ENCODE data around the gene MCU. TPM values are rescaled to one million over a fixed set of nuclear protein-coding genes. Genes with fewer than 3 reads are reported as not detected.

The MCU gene
- total RNA-seq, 1 donor from 2014 or later, result 95.0 TPM

DNA sequence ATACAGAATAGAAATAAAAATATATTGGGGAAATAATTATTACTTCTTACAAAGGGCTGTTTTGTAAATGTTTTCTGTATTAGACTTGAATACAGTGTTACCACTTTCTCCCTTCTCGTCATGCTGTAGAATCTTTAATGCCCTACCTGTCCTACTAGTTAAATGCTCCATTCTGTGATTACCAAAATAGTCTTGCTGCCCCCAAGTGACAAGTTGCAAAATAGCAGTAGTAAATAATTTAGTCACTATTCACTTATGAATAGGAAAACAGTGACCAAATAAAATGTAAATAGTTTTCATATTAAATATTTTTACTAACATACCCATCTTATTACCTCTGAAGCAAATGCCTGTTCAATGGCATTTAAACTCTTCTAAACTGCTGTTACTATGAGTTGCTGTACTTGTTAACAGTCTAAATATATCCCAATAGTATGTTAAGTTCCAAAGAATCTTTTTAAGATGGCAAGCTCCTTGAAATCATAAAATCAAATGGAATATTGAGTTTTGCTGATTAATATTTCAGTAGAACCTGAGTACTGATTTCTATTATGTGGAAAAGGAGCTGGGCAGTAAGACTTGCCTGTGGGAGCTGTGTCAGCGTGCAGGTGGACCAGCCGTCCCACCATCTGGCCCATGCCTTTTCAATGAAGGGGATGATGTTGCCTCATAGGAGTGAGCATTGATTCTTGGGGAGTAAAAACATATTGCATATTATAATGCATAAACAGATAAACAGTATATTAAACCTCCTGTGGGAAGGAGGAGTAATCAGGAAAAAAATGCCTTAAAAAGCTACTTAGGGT is 183.5 kb downstream of the MCU start:
- H3K4me1 ChIP-seq (ENCODE audit: control insufficient read depth in 3 of 3, insufficient read depth in 3 of 3, low read length in 3 of 3), result no peaks in the 10 kb centered on the region
- peaks cover 0 to 17% (median 14%) of the 10 kb centered on the region in 3 donors for H3K36me3 ChIP-seq (ENCODE audit: control insufficient read depth in 3 of 3, insufficient read depth in 3 of 3, low read length in 3 of 3)
- H3K27ac ChIP-seq (ENCODE audit: low read depth, low read length), result no peak overlapping the region
- H3K9ac ChIP-seq (ENCODE audit: low read depth in 1 of 3, low read length in 3 of 3), result no peak overlapping the region
- H3K27me3 ChIP-seq (ENCODE audit: control insufficient read depth in 3 of 3, insufficient read depth in 3 of 3, low read length in 3 of 3), result no peaks in the 10 kb centered on the region
- H3K9me3 ChIP-seq (ENCODE audit: control insufficient read depth in 3 of 3, low read length in 3 of 3), result no peaks in the 10 kb centered on the region
- no peak overlapping the region for H3K4me3 ChIP-seq (ENCODE audit: low read length in 3 of 3)

DNA sequence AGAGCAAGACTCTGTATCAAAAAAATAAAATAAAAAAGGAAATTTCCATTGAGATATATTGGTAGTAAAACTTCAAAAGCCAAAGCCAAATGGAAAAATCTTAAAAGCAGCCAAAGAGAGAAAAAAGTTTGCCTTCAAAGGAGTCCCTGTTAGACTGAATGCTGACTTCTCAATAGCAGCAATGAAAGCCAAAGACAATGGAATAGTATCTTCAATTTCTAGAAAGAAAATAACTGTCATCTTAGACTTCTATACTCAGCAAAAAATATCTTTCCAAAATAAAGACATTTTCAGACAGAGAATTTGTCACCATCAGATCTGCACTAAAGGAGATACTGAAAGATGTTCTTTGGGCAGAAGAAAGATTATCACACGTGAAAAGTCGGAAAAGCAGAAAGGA is 187.3 kb downstream of the MCU start:
- no peaks in the 10 kb centered on the region for H3K27me3 ChIP-seq (ENCODE audit: control insufficient read depth in 3 of 3, insufficient read depth in 3 of 3, low read length in 3 of 3)
- no peak overlapping the region for H3K27ac ChIP-seq (ENCODE audit: low read depth, low read length)

GRCh38 chr10:72881291-72881690 is 189.3 kb downstream of the MCU start:
- no peak overlapping the region for H3K9ac ChIP-seq (ENCODE audit: low read depth in 1 of 3, low read length in 3 of 3)
- H3K27ac ChIP-seq (ENCODE audit: low read depth, low read length), result no peak overlapping the region
- H3K9me3 ChIP-seq (ENCODE audit: control insufficient read depth in 3 of 3, low read length in 3 of 3), result no peaks in the 10 kb centered on the region
- no peaks in the 10 kb centered on the region for H3K4me1 ChIP-seq (ENCODE audit: control insufficient read depth in 3 of 3, insufficient read depth in 3 of 3, low read length in 3 of 3)
- H3K27me3 ChIP-seq (ENCODE audit: control insufficient read depth in 3 of 3, insufficient read depth in 3 of 3, low read length in 3 of 3), result no peaks in the 10 kb centered on the region
- no peak overlapping the region for H3K4me3 ChIP-seq (ENCODE audit: low read length in 3 of 3)
- peaks cover 11 to 26% (median 21%) of the 10 kb centered on the region in 3 donors for H3K36me3 ChIP-seq (ENCODE audit: control insufficient read depth in 3 of 3, insufficient read depth in 3 of 3, low read length in 3 of 3)

More for the DNA sequence above, 187.3 kb downstream of the MCU start:
- Histone ChIP-seq H3K4me1 (ENCODE audit: control insufficient read depth in 3 of 3, insufficient read depth in 3 of 3, low read length in 3 of 3) (no peaks in the 10 kb centered on the region), H3K4me3 (ENCODE audit: low read length in 3 of 3) (no peak overlapping the region), H3K9ac (ENCODE audit: low read depth in 1 of 3, low read length in 3 of 3) (no peak overlapping the region), H3K36me3 (ENCODE audit: control insufficient read depth in 3 of 3, insufficient read depth in 3 of 3, low read length in 3 of 3) (peaks cover 0 to 7% (median 4%) of the 10 kb centered on the region in 3 donors), H3K9me3 (ENCODE audit: control insufficient read depth in 3 of 3, low read length in 3 of 3) (no peaks in the 10 kb centered on the region)

DNA sequence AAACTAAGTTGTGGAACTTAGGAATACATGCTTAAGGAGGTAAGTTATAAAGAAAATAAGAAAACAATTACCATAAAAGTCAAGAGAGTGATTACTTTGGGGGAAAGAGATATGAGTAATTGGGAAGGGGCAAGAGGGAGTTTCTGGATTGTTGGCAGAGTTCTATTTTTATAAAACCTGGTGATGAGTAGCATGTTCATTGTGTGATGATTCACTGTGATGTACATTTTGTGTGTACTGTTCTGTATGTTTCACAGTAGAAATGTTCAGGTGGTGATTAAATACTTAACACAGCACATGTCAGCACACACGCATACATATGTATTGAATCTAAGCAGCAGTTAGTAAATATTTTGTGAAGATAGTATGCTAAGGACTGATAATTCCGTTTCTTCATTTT is 191.9 kb downstream of the MCU start:
- H3K9ac ChIP-seq (ENCODE audit: low read depth in 1 of 3, low read length in 3 of 3), result no peak overlapping the region

GRCh38 chr10:72885953-72886352 is 194.0 kb downstream of the MCU start:
- H3K9me3 ChIP-seq (ENCODE audit: control insufficient read depth in 3 of 3, low read length in 3 of 3), result no peaks in the 10 kb centered on the region
- H3K27ac ChIP-seq (ENCODE audit: low read depth, low read length), result no peak overlapping the region
- peaks cover 16 to 45% (median 28%) of the 10 kb centered on the region in 3 donors for H3K36me3 ChIP-seq (ENCODE audit: control insufficient read depth in 3 of 3, insufficient read depth in 3 of 3, low read length in 3 of 3)
- H3K9ac ChIP-seq (ENCODE audit: low read depth in 1 of 3, low read length in 3 of 3), result no peak overlapping the region
- no peak overlapping the region for H3K4me3 ChIP-seq (ENCODE audit: low read length in 3 of 3)
- H3K4me1 ChIP-seq (ENCODE audit: control insufficient read depth in 3 of 3, insufficient read depth in 3 of 3, low read length in 3 of 3), result peaks cover 0 to 4% (median 0%) of the 10 kb centered on the region in 3 donors
- no peaks in the 10 kb centered on the region for H3K27me3 ChIP-seq (ENCODE audit: control insufficient read depth in 3 of 3, insufficient read depth in 3 of 3, low read length in 3 of 3)

More for the DNA sequence above, 191.9 kb downstream of the MCU start:
- Histone ChIP-seq H3K4me1 (ENCODE audit: control insufficient read depth in 3 of 3, insufficient read depth in 3 of 3, low read length in 3 of 3) (peaks cover 0 to 4% (median 0%) of the 10 kb centered on the region in 3 donors), H3K27ac (ENCODE audit: low read depth, low read length) (no peak overlapping the region), H3K36me3 (ENCODE audit: control insufficient read depth in 3 of 3, insufficient read depth in 3 of 3, low read length in 3 of 3) (peaks cover 16 to 45% (median 32%) of the 10 kb centered on the region in 3 donors), H3K9me3 (ENCODE audit: control insufficient read depth in 3 of 3, low read length in 3 of 3) (no peaks in the 10 kb centered on the region), H3K4me3 (ENCODE audit: low read length in 3 of 3) (no peak overlapping the region), H3K27me3 (ENCODE audit: control insufficient read depth in 3 of 3, insufficient read depth in 3 of 3, low read length in 3 of 3) (no peaks in the 10 kb centered on the region)

GRCh38 chr10:72886621-72887020 is 194.7 kb downstream of the MCU start:
- Histone ChIP-seq H3K36me3 (ENCODE audit: control insufficient read depth in 3 of 3, insufficient read depth in 3 of 3, low read length in 3 of 3) (peaks cover 16 to 45% (median 28%) of the 10 kb centered on the region in 3 donors), H3K27me3 (ENCODE audit: control insufficient read depth in 3 of 3, insufficient read depth in 3 of 3, low read length in 3 of 3) (no peaks in the 10 kb centered on the region), H3K4me1 (ENCODE audit: control insufficient read depth in 3 of 3, insufficient read depth in 3 of 3, low read length in 3 of 3) (peaks cover 0 to 4% (median 0%) of the 10 kb centered on the region in 3 donors), H3K27ac (ENCODE audit: low read depth, low read length) (no peak overlapping the region), H3K4me3 (ENCODE audit: low read length in 3 of 3) (no peak overlapping the region), H3K9me3 (ENCODE audit: control insufficient read depth in 3 of 3, low read length in 3 of 3) (no peaks in the 10 kb centered on the region), H3K9ac (ENCODE audit: low read depth in 1 of 3, low read length in 3 of 3) (no peak overlapping the region)

GRCh38 chr10:72887043-72887442 is 195.1 kb downstream of the MCU start:
- Histone ChIP-seq H3K36me3 (ENCODE audit: control insufficient read depth in 3 of 3, insufficient read depth in 3 of 3, low read length in 3 of 3) (peaks cover 16 to 45% (median 28%) of the 10 kb centered on the region in 3 donors), H3K4me1 (ENCODE audit: control insufficient read depth in 3 of 3, insufficient read depth in 3 of 3, low read length in 3 of 3) (peaks cover 0 to 4% (median 0%) of the 10 kb centered on the region in 3 donors), H3K9ac (ENCODE audit: low read depth in 1 of 3, low read length in 3 of 3) (no peak overlapping the region), H3K4me3 (ENCODE audit: low read length in 3 of 3) (no peak overlapping the region), H3K27me3 (ENCODE audit: control insufficient read depth in 3 of 3, insufficient read depth in 3 of 3, low read length in 3 of 3) (no peaks in the 10 kb centered on the region), H3K27ac (ENCODE audit: low read depth, low read length) (no peak overlapping the region), H3K9me3 (ENCODE audit: control insufficient read depth in 3 of 3, low read length in 3 of 3) (no peaks in the 10 kb centered on the region)

DNA sequence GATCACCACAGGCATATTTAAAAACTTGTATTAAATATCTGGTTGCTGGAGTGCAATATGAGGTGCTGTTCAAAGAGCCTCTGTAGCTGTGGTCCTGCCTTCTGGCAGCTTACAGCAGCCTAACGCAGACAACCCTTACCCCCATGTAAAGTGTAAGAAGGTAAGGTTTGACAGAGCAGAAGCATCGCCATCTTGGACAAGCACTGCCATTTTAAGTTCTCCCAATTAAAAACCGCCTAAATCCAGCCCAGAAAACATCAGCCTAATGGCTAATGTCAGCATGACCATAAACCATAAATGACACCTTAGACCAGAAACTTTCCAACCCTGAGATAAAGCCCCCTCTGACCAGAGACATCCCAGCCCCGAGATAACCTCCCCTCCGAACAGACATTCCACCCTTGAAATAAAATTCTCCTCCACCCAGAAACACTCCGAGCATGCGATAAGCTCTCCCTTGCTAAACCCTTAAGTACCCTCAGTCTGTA is 196.3 kb downstream of the MCU start:
- Histone ChIP-seq H3K4me1 (ENCODE audit: control insufficient read depth in 3 of 3, insufficient read depth in 3 of 3, low read length in 3 of 3) (peaks cover 0 to 4% (median 0%) of the 10 kb centered on the region in 3 donors), H3K9ac (ENCODE audit: low read depth in 1 of 3, low read length in 3 of 3) (no peak overlapping the region), H3K9me3 (ENCODE audit: control insufficient read depth in 3 of 3, low read length in 3 of 3) (no peaks in the 10 kb centered on the region), H3K27me3 (ENCODE audit: control insufficient read depth in 3 of 3, insufficient read depth in 3 of 3, low read length in 3 of 3) (no peaks in the 10 kb centered on the region), H3K4me3 (ENCODE audit: low read length in 3 of 3) (no peak overlapping the region), H3K36me3 (ENCODE audit: control insufficient read depth in 3 of 3, insufficient read depth in 3 of 3, low read length in 3 of 3) (peaks cover 16 to 44% (median 28%) of the 10 kb centered on the region in 3 donors), H3K27ac (ENCODE audit: low read depth, low read length) (no peak overlapping the region)

DNA sequence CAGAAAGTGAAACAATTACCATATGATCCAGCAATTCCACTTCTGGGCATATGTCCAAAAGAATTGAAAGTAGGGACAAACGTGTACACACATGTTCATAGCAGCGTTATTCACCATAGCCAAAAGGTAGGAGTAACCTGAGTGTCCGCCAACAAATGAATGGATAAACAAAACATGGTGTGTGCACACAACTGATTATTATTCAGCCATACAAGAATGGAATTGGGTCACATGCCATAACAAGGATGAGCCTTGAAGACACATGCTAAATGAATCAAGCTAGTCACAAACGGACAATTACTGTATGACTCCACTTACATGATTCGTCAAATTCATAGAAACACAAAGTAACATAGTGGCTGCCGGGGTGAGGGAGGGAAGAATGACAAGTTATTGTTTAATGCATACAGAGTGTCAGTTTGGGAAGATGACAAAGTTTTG is 197.5 kb downstream of the MCU start:
- Histone ChIP-seq H3K27me3 (ENCODE audit: control insufficient read depth in 3 of 3, insufficient read depth in 3 of 3, low read length in 3 of 3) (no peaks in the 10 kb centered on the region), H3K9me3 (ENCODE audit: control insufficient read depth in 3 of 3, low read length in 3 of 3) (no peaks in the 10 kb centered on the region), H3K27ac (ENCODE audit: low read depth, low read length) (no peak overlapping the region), H3K36me3 (ENCODE audit: control insufficient read depth in 3 of 3, insufficient read depth in 3 of 3, low read length in 3 of 3) (peaks cover 16 to 36% (median 28%) of the 10 kb centered on the region in 3 donors), H3K9ac (ENCODE audit: low read depth in 1 of 3, low read length in 3 of 3) (no peak overlapping the region), H3K4me1 (ENCODE audit: control insufficient read depth in 3 of 3, insufficient read depth in 3 of 3, low read length in 3 of 3) (peaks cover 0 to 4% (median 0%) of the 10 kb centered on the region in 3 donors), H3K4me3 (ENCODE audit: low read length in 3 of 3) (no peak overlapping the region)

DNA sequence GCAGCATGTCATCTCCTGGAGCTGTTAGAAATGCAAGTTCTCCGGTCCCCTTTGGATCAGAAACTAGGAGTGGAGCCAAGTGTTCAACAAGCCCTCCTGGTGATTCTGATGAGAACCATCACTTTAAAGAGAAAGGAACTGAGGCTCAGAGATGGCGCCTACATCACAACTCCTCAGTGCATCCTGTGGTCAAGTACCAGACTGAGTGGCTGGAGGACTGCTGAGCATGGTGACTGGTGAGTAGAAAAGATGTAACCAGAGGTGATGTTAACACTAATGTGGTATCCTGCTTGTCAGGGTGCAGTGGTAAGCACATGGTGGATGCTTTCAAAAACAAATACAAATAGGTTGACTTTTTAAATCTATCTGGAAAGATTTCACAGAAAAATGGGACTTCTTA is 198.1 kb downstream of the MCU start:
- Histone ChIP-seq H3K4me1 (ENCODE audit: control insufficient read depth in 3 of 3, insufficient read depth in 3 of 3, low read length in 3 of 3) (peaks cover 0 to 4% (median 0%) of the 10 kb centered on the region in 3 donors), H3K9me3 (ENCODE audit: control insufficient read depth in 3 of 3, low read length in 3 of 3) (no peaks in the 10 kb centered on the region), H3K4me3 (ENCODE audit: low read length in 3 of 3) (no peak overlapping the region), H3K27ac (ENCODE audit: low read depth, low read length) (no peak overlapping the region), H3K36me3 (ENCODE audit: control insufficient read depth in 3 of 3, insufficient read depth in 3 of 3, low read length in 3 of 3) (peaks cover 13 to 30% (median 22%) of the 10 kb centered on the region in 3 donors), H3K9ac (ENCODE audit: low read depth in 1 of 3, low read length in 3 of 3) (no peak overlapping the region), H3K27me3 (ENCODE audit: control insufficient read depth in 3 of 3, insufficient read depth in 3 of 3, low read length in 3 of 3) (no peaks in the 10 kb centered on the region)
